LoVo (cell line): ENCODE results near the gene CHAF1A.

ENCODE experiments used
- DNase-seq: peaks from one replicate; pipeline ENCODE4 v3.0.0-alpha.2; 2016; ENCODE audit warnings: low spot score

CHAF1A gene

DNA sequence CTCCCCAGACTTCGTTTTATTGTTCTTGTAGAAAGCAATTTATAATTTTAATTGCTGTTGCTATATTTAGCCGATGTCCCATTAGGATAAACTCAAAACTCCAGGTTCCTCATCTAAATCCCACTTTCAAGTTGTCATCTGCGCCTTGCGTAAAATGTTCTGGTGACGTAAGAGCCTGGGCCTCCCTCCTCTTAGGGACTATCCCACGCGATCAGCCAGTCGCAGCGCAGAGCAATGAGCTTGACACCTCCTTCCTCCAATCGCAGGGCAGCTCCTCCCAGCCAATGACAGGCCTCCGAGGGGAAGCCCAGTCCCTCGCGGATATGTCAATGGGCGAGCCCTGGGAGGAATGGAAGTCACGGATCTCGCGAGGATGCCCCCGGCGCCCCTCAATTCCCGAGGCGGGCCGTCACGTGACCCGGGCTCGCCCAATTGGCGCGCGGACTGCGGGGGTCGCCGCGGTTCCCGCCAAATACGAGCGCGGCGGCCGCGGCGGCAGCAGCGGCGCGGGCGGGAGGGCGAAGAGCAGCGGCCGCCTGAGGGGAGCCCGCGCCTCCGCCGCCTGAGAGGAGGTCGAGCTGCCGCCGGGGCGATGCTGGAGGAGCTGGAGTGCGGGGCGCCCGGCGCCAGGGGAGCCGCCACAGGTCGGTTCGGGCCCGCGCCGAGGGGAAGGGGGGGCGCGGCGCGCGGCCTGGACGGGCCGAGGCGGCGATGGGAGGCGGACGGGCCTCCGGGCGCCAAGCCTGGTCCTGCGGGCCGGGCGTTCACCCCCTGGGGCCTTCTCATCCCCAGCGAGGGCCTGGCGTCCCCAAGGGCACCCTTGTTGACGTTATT is at the start of gene CHAF1A:
Gene CHAF1A (plus strand): TSS at position 470 of the 834 bp plus-strand sequence. CDS start 123 bp downstream, at position 593.
- DNase-seq: peak; percentile 99

DNA sequence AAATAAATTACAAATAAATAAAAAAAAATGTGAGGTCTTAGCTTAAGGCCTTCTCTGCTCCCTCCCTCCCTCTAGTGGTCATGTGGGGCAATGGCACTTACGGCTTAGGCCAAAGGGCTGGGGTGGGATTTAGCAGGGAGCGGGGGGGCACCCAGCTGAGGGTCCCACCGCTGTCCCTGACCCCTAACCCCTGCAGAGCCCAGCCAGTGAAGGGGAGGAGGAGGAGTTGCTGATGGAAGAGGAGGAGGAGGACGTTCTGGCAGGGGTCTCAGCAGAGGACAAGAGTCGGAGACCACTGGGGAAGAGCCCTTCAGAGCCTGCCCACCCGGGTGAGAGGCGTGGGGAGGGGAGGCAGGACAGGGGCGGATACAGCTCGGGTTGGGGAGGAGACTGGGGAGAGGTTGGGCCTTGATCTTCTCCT is 49.7 kb upstream of the CHAF1A start:
- DNase-seq: peak; percentile 56

DNA sequence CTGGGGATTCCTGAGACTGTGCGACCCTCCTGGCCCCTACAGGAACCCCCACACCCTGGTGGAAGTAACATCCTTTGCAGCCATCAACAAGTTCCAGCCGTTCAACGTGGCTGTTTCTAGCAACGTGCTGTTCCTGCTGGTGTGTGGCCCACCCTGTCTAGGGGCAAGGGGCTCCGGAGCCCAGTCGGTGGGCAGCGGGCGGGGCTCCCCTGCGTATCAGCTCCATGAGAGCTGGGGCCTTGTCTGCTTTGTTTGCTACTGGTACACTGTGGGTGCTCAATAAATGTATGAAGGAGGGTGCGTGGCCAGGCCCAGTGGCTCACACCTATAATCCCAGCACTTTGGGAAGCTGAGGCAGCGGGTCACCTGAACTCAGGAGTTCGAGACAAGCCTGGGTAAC is 48.2 kb upstream of the CHAF1A start:
- DNase-seq: no peak

- no peak for DNase-seq
Observed at GRCh38 chr19:4354897-4355296, 47.5 kb upstream of the CHAF1A start.

GRCh38 chr19:4357095-4357797 is 45.2 kb upstream of the CHAF1A start:
- no peak for DNase-seq

- DNase-seq: no peak
Observed at GRCh38 chr19:4357921-4358326, 44.5 kb upstream of the CHAF1A start.

DNA sequence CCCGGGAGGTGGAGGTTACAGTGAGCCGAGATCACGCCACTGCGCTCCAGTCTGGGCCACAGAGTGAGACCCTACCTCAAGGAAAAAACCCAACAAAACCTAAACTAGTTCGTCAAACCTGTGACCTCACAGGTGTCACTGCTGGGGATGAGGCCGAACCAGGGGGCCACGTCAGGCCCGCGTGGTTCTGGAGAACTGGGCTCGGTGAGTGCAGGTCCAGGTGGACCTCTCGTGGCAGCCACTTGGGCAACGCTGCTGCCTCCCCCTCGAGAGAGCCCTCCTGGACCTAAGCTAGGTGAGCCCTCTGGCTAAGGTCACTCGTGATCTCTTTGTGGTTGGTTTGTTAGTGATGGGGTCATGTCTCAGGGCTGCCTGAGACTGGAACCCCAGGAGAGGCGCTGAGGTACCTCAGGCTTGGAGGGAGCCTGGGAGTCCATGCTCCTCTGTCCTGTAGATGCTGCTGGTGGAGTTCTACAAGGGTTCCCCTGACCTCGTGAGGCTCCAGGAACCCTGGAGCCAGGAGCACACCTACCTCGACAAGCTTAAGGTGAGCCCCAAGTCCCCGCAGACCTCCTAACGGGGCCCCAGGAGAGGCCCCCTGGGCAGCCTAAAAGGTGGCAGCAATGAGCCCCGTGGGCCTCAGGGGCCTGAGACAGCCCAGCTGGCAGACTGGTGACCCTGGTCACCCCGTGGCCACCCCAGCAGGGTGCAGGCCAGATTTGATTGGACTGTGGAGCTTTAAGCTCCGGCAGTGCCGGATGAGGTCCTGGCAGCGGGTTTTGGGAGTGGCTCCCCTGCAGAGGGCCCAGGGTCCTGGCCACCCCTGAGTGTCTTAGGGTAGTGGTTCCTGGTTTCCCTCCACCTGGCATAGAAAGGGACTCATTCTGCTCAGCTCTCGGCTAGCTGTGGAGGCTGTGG is 43.5 kb upstream of the CHAF1A start:
- DNase-seq: no peak

- no peak for DNase-seq
Observed at GRCh38 chr19:4359627-4360000, 42.8 kb upstream of the CHAF1A start.

DNA sequence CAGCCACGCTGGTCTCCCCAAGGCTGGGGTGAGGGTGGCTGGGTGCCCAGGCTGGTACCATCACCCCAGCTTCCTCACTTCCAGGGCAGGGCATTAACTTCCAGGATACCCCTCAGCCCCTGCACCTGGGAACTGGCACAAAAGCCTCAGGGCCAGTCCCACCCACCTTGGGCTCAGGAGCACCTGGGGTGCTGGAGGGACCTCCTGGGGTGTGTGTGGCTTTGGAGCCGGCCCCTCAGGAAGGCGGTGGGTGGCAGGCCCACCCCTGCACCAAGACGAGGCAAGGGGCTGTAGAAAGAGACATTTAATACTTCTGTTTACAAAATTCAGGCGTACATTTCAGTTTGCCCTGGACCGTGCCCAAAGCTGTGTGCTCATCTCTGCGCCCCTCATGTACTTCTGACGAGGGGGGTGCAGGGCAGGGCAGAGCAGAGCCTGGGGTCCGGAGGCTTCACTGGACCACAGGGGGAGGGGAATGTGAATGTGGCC is 42.3 kb upstream of the CHAF1A start:
- no peak for DNase-seq

GRCh38 chr19:4360641-4361151 is 41.7 kb upstream of the CHAF1A start:
- no peak for DNase-seq

DNA sequence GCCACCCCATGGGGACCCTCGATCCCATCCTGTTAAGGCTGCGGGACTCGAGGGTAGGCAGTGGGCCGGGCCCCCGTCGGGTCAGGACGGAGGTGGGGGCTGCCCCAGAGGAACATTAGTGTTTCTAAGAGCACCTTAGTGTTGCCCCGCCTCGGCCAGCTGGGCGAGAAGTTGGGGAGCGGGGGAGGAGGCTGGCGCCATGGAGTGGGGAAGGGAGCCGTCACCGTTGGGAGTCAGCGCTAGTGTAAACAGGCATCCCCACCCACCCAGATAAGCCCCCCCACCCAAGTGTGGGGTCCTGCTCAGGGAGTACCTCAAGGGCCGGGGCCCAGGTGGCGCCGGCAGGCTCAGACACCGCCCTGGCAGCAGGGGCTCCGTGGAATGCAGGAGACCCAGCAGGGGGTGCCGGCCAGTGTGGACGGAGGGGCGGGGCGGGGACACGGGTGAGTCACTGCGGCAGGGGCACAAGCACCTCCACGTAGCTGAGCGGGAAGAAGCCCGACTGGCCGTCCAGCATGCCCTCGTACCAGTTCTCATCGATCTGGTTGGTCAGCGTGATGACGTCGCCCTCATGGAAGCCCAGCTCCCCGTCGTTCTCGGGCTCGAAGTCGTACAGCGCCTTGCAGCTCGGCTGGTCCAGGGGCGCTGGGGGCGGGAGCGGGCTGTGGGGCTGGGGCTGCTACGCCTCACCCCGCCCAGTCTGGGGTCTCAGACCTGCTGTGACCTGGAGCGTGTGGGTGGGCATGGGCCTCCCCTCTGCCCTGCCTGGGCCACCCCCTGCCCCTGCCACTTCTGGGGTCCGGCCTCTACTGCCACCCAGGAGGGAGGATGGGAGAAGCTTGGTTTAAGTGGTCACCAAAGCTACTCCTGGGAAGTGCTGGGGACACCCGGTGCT is 41.0 kb upstream of the CHAF1A start:
- no peak for DNase-seq

GRCh38 chr19:4362101-4362828 is 40.2 kb upstream of the CHAF1A start:
- no peak for DNase-seq

- no peak for DNase-seq
Observed at GRCh38 chr19:4362831-4363545, 39.5 kb upstream of the CHAF1A start.

DNA sequence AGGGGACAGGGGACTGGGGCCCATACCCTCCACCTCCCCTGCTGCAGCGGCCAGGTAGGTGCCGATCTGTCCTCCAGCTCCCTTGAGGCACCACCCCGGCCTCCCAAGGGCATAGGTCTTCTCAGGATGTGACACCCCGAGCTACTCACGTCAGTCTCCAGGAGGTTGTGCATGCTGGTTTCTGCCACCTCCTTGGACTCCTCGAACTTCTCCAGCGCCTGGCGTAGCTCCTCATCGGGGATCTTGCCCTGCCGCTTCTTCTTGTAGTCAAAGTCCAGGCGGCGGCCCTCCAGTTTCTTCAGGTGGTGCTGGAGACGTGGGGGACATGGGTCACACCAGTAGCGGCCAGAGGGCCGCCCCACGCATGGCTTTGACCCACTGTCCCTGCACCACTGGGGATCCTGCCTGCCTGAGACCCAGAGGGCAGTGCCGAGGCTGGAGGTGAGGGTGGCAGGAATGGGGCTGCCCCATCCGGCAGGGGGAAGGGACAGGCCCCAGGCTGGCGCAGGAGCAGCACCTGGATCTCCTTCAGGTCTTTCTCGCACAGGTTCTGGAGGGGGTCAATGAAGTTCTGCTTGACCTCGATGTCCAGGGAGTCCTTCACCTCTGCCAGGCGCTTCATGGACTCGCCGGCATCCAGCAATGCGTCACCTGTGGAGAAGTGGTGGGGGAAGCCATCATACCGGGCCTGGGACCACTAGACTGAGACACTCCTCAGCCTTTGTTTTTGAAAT is 38.7 kb upstream of the CHAF1A start:
- no peak for DNase-seq

DNA sequence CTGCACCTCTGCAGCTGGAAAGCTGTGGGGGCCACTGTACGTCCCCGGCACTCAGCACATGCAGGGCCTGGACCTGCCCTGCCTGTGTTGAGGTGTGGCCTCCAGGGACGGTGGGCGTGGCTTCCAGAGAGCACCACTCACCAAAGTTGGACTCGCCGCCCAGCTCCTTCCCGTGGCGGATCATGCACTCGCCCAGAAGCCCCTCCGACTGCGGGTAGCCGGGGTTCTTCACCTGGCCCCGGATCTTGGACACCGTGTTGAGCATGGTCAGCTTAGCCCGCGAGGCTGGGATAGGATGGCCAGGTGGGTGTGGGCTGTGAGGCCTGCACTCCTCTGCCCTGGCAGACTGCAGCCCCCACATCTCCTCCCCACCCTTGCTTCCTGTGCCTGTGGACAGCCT is 37.1 kb upstream of the CHAF1A start:
- DNase-seq: no peak

DNA sequence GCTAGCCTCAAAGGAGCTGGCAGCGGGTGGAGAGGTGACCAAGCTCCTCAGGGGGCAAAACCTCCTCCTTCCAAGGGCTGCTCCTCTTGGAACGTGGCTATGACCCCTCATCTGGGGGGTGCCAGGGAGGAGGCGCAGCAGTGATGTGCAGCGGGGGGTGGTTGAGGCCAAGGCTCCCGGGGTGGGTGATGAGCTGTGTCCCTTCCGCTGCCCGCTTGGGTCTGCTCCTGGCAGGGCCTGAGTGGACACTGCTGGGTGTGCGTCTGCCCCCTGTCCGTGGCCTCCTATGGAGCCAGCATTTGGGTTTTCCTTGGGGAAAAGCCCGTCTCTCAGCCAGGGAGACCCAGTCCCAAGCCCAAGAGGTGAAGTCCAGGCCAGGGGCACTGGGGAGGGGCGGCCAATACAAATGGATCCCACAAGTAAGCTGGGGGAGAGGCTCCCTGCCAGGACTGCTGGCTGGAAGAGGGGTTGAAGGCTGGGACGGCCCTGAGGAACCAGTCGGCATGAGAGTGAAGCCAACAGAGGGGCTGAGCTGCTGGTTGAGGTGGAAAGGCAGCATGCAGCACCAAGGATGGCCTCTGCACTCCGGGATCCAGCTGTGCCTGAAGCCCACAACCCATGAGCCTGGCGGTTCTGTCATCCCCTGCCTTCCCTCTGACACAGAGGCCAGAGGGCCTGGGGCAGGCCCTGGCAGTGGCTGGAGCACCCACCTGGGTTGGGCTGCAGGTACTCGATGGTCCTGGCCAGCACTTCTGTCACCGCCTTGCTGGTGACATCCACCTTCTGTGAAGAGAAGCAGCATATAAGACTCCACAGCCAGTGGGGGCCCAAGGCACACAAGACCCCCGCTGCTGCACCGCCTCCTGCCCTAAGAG is 36.4 kb upstream of the CHAF1A start:
- DNase-seq: no peak

DNA sequence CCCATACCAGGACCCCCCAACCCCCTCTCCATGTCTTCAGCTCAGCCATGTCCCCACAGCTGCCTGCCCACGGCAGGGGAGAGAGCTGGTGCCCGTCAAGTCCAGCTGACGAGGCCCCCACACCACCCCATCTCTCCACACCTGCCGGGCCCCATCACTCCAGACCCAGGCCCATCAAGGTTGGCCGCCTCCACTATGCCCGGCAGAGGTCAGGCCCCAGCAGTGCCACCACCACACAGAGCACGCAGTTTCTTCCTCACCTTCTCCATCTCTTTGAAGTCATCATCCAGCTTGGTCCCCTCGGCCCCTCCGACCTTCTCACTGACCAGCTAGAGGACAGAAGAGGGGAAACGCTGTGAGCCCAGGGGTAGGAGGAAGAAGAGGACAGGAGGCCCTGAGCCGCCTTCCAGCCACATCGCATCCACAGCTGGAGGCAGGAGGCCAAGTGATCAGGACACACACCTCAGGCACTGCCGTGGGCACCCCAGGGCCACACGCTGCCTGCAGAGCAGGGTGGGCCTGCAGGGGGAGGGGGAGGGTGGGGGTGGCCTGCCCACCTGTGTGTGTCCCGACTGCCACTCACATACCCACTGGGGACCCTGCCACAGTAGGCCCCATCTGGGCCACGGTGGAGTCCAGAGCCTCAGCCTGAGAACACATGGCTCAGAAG is 35.6 kb upstream of the CHAF1A start:
- no peak for DNase-seq
